GM21367 (cell line): Measurements from ENCODE around the gene KRT72.

ENCODE experiments used
- ATAC-seq: cut with Tn5 transposase; IDR thresholded peaks from one replicate; pipeline ENCODE4 v1.9.1; 2021; ENCODE audit not compliant: unreplicated experiment

Gene KRT72

GRCh38 chr12:52630599-52631200, 29.4 kb upstream of the KRT72 start:
- ATAC-seq, result no peak

DNA sequence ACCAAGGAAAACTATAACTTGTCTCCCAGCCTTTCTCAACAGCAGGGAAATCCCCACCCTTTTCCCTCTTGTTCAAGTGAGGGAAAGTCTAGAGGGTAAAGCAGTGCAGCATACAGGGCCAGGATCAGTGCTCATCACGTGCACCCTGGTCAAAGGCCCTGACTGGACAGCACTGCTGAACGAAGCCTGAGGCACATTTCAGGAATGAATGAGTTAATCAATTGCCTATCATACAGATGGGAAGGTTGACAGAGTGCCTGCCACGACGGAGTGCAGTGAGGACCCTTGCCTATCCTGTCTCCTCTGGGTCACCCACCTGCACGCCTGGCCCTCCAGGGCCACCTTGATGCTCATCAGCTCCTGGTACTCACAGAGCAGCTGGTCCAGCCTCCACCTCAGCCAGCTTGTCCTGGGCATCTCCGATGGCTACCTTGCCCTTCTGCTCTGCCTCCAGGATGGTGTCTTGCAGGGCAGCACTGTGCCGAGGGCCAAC, 28.8 kb upstream of the KRT72 start:
- ATAC-seq, result no peak

- ATAC-seq, result no peak
These were observed 28.2 kb upstream of the KRT72 start for GRCh38 chr12:52629281-52630007.

DNA sequence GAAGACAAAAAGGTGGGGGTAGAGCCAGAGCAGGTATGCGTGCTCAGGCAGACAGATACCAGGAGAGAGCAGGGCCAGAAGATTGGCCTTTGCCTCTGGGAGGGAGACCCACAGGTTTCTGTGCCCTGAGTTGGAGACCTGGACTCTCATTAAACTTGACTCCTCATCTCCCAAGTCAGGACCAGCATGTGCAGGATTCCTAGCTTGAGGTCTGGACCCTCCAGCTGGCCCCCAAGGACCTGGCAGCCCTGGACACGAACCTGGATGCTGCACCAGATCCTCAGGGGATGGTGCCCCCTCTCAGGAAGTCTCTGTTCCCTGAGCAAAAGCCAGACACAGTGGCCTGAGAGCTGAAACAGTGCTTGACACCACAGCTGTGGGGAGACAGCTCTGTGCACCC, 27.6 kb upstream of the KRT72 start:
- ATAC-seq, result no peak

- no peak for ATAC-seq
These were observed 26.8 kb upstream of the KRT72 start for GRCh38 chr12:52628111-52628507.

DNA sequence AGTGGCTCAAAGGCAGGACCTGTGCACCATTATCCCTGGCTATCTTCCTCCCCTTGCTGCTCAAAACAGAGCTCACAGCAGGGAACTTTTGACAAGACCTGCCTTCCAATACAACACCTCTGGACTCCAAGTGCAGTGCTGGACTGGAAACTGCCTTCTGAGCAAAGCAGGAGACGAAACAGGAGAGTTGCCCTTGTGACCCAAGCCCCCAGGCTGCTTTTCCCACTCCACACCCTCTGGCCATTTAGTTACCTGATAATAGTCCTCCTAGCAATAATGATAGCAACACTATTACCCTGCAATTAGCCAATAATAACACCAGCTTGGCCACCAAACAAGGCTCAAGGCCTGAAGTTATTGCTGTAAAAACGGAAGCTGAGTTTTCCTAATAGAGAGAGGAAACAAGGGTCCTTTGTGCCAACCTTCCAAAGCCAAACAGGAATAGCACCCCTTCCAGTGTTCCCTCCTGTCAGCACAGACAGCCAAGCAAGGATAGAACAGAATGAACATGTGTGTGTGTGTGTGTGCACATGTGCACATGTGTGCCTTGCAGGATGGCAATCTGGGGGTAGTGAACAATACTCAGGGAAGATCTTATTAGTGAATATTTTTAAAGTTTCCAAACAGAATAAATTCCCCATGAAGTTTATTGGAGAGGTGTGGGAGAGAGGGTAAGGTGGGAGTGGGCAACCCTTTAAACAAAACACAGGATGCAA, 26.3 kb upstream of the KRT72 start:
- no peak for ATAC-seq

DNA sequence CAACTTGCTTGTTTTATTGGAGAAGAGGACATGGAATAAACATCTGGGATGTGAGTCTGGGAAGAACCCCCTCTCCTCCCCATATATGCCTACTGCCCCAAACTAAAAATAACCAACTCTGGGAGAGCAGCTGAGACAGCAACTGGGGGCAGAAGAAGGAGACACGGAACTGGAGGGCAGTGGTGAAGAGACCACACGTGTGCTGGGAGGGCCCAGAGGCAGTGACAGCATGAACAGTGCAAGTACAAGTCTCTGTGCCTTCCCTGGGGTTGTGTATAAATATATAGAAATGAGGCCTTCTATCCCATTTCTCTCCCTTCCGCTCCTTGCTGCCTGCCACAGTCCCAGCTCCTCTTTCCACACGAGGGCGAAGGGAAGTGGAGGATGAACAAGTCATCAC, 21.1 kb upstream of the KRT72 start:
- no peak for ATAC-seq

- ATAC-seq, result no peak
These were observed 17.6 kb upstream of the KRT72 start for GRCh38 chr12:52618866-52619265.

- no peak for ATAC-seq
These were observed 17.0 kb upstream of the KRT72 start, which contains the start of gene KRT73 for GRCh38 chr12:52618216-52618615. Gene KRT73, minus strand, starts transcription at chr12:52618559. Its CDS starts 35 bp downstream, at chr12:52618524.

- no peak for ATAC-seq
These were observed 16.1 kb upstream of the KRT72 start for GRCh38 chr12:52617403-52617785.

- no peak for ATAC-seq
These were observed 15.6 kb upstream of the KRT72 start for GRCh38 chr12:52616680-52617402.

DNA sequence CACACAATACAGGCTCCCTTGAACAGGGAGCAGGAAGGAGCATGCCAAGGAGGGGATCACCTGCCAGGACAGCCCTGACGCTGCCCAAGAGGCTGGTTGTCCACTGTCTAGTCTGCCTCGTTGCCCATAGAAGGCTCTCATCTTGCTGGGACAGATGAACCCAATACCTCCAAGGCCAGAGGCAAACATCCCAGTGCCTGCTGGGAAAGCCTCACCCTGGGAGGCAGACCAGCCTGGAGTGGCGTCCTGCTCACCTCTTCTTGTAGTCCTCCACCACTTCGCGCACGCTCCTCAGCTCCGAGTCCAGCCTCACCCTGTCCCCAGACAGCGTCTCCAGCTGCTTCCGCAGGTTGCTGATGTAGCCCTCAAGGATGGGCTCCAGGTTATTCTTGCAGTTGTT, 14.6 kb upstream of the KRT72 start:
- ATAC-seq, result no peak

GRCh38 chr12:52615208-52615868, 14.1 kb upstream of the KRT72 start:
- no peak for ATAC-seq

GRCh38 chr12:52614381-52615207, 13.3 kb upstream of the KRT72 start:
- no peak for ATAC-seq

DNA sequence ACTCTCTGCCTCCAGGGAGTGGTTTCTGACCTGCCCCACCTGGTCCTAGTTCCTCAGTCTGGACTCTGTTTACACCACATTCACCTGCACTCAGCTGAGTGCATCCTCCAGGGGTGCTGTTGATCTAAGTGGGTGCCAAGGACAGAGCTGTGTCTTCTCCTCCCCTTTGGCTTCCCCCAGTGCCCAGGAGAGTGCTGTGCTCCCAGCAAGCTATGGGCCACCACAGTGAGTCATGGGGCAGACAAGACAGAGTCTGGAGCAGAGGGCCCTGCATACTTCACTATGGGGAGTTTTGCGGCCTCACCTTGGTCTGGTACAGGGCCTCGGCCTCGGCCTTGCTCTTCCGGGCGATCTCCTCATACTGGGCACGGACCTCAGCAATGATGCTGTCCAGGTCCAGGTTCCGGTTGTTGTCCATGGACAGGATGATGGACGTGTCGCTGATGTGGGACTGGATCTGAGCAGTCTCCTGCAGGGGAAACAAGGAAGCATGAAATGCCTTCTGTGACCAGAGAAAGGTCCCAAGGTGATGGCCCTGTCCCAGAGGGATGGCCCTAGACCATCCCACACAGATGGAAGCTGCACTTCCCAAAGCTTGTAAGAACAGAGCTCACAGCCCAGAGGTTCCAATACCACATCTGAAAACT, 12.2 kb upstream of the KRT72 start:
- no peak for ATAC-seq

- no peak for ATAC-seq
These were observed 11.4 kb upstream of the KRT72 start for GRCh38 chr12:52612431-52613383.

- no peak for ATAC-seq
These were observed 9.8 kb upstream of the KRT72 start for GRCh38 chr12:52611080-52611468.
